T-helper 22 cell (primary cell): ENCODE results near the gene TIMM23.
"Not testable (repeated sequence)": the region's sequence is repeated elsewhere in the genome, so short reads cannot be mapped to it uniquely, and the experiment has no call there.

ENCODE experiments used
- DNase-seq: peaks from one replicate; pipeline ENCODE4 v3.0.0-alpha.2; 2020; ENCODE audit warnings: low read depth

The TIMM23 gene

GRCh38 chr10:45972106-45972812 lies at the start of gene TIMM23:
TIMM23 (plus strand) TSS chr10:45972489; CDS start chr10:45972625, 136 bp downstream.
- peak; percentile 81 for DNase-seq

- not testable (repeated sequence) for DNase-seq
Measured at GRCh38 chr10:45926790-45927189, 45.5 kb upstream of the TIMM23 start.

GRCh38 chr10:45931305-45931704 lies 41.0 kb upstream of the TIMM23 start:
- DNase-seq = not testable (repeated sequence)

- DNase-seq = not testable (repeated sequence)
Measured at GRCh38 chr10:45934788-45935187, 37.5 kb upstream of the TIMM23 start.

- DNase-seq = not testable (repeated sequence)
Measured at GRCh38 chr10:45939176-45939697, 33.1 kb upstream of the TIMM23 start.

- not testable (repeated sequence) for DNase-seq
Measured at GRCh38 chr10:45941196-45941595, 31.1 kb upstream of the TIMM23 start.

GRCh38 chr10:45945476-45945875 lies 26.8 kb upstream of the TIMM23 start:
- not testable (repeated sequence) for DNase-seq

GRCh38 chr10:45947363-45947762 lies 24.9 kb upstream of the TIMM23 start:
- not testable (repeated sequence) for DNase-seq

- DNase-seq = not testable (repeated sequence)
Measured at GRCh38 chr10:45948801-45949200, 23.5 kb upstream of the TIMM23 start.

GRCh38 chr10:45954367-45954766 lies 17.9 kb upstream of the TIMM23 start:
- DNase-seq = not testable (repeated sequence)

GRCh38 chr10:45956634-45957033 lies 15.7 kb upstream of the TIMM23 start:
- not testable (repeated sequence) for DNase-seq

- not testable (repeated sequence) for DNase-seq
Measured at GRCh38 chr10:45957928-45958327, 14.4 kb upstream of the TIMM23 start.

GRCh38 chr10:45962686-45963452 lies 9.4 kb upstream of the TIMM23 start:
- DNase-seq = not testable (repeated sequence)

- DNase-seq = not testable (repeated sequence)
Measured at GRCh38 chr10:45971019-45971418, 1.3 kb upstream of the TIMM23 start.

GRCh38 chr10:45971742-45972105 lies 565 bp upstream of the TIMM23 start:
- DNase-seq = not testable (repeated sequence)

- not testable (repeated sequence) for DNase-seq
Measured at GRCh38 chr10:45972813-45973169, 502 bp downstream of the TIMM23 start.

GRCh38 chr10:45974041-45974440 lies 1.8 kb downstream of the TIMM23 start:
- not testable (repeated sequence) for DNase-seq

- DNase-seq = not testable (repeated sequence)
Measured at GRCh38 chr10:45978554-45978953, 6.3 kb downstream of the TIMM23 start.

- not testable (repeated sequence) for DNase-seq
Measured at GRCh38 chr10:45981367-45981766, 9.1 kb downstream of the TIMM23 start.

GRCh38 chr10:45983538-45984186 lies 11.4 kb downstream of the TIMM23 start:
- not testable (repeated sequence) for DNase-seq

- not testable (repeated sequence) for DNase-seq
Measured at GRCh38 chr10:45984473-45984872, 12.2 kb downstream of the TIMM23 start.

- not testable (repeated sequence) for DNase-seq
Measured at GRCh38 chr10:45985590-45985989, 13.3 kb downstream of the TIMM23 start.
